ENCODE data around the gene ZNF674.
"Not testable (repeated sequence)": the region's sequence is repeated elsewhere in the genome, so short reads cannot be mapped to it uniquely, and the experiment has no call there.

The ZNF674 gene

GRCh38 chrX:46551494-46552128 is 6.4 kb upstream of the ZNF674 start:
- Histone ChIP-seq H3K4me3 (ENCODE audit: low read depth in 1 of 2, low read length in 1 of 2) (no peak overlapping the region), H3K36me3 (no peaks in the 10 kb centered on the region), H3K4me1 (ENCODE audit: control insufficient read depth in 1 of 2, insufficient read depth in 1 of 2, low read depth in 1 of 2, low read length in 1 of 2) (no peaks in the 10 kb centered on the region), H3K9me3 (no peaks in the 10 kb centered on the region), H3K27me3 (no peaks in the 10 kb centered on the region), H3K27ac (no peak overlapping the region)
- no peak for TF ChIP-seq CTCF (IDR thresholded peaks at IDR 0.05)

DNA sequence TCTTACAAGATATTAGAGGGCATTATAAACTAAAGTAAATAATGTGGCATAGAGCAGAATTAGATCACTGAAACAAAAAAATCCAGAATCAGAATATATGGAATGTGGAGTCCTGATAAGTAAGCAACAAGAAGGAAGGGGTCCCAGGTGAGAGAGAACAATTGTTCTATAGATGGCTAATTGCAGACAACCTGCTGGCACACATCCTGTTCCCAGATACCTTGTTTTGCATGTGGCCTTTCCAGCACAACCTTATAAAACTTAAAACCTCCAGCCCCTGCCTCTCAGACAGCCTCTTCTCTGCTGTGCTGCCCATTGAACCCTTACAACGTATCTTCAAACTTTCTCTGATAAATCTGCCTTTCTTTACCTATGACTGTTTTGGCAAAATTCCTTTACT is 4.7 kb upstream of the ZNF674 start:
- H3K27ac ChIP-seq, result no peak overlapping the region
- no peak for TF ChIP-seq CTCF (IDR thresholded peaks at IDR 0.05)
- H3K36me3 ChIP-seq, result no peaks in the 10 kb centered on the region
- peaks cover 8 to 10% of the 10 kb centered on the region in 2 experiments for H3K4me1 ChIP-seq (ENCODE audit: control insufficient read depth in 1 of 2, insufficient read depth in 1 of 2, low read depth in 1 of 2, low read length in 1 of 2)
- H3K9me3 ChIP-seq, result no peaks in the 10 kb centered on the region
- no peak overlapping the region for H3K4me3 ChIP-seq (ENCODE audit: low read depth in 1 of 2, low read length in 1 of 2)
- no peaks in the 10 kb centered on the region for H3K27me3 ChIP-seq

DNA sequence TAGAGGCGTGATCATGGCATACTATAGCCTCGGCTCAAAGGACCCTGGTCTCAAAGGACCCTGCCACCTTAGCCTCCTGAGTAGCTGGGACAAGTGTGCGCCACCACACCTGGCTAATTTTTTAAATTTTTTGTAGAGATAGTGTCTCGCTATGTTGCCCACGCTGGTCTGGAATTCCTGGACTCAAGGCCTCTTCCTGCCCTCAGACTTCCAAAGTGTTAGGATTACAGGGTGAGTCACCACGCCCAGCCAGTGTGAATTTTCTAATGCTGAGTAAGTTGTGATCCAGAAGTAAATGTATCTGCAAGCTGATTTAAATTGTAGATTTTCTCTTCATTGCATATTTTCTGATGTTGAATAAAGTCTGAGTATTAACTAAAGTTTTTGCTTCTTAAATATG is 2.6 kb upstream of the ZNF674 start:
- H3K36me3 ChIP-seq, result no peaks in the 10 kb centered on the region

GRCh38 chrX:46544527-46544926 is 694 bp downstream of the ZNF674 start:
- Histone ChIP-seq H3K27ac (peak overlapping the region; percentile 87), H3K4me1 (ENCODE audit: control insufficient read depth in 1 of 2, insufficient read depth in 1 of 2, low read depth in 1 of 2, low read length in 1 of 2) (peaks cover 10 to 28% of the 10 kb centered on the region in 2 experiments)

More for the DNA sequence above, 2.6 kb upstream of the ZNF674 start:
- TF ChIP-seq CTCF (IDR thresholded peaks at IDR 0.05), result no peak
- no peaks in the 10 kb centered on the region for H3K9me3 ChIP-seq
- H3K4me3 ChIP-seq (ENCODE audit: low read depth in 1 of 2, low read length in 1 of 2), result no peak overlapping the region
- no peak overlapping the region for H3K27ac ChIP-seq
- H3K27me3 ChIP-seq, result no peaks in the 10 kb centered on the region
- H3K4me1 ChIP-seq (ENCODE audit: control insufficient read depth in 1 of 2, insufficient read depth in 1 of 2, low read depth in 1 of 2, low read length in 1 of 2), result peaks cover 10 to 28% of the 10 kb centered on the region in 2 experiments

GRCh38 chrX:46543441-46543840 is 1.8 kb downstream of the ZNF674 start:
- H3K36me3 ChIP-seq, result peaks cover 7% of the 10 kb centered on the region
- no peaks in the 10 kb centered on the region for H3K9me3 ChIP-seq
- no peak for TF ChIP-seq CTCF (IDR thresholded peaks at IDR 0.05)
- H3K27ac ChIP-seq, result peak overlapping the region; percentile 87
- peaks cover 10 to 28% of the 10 kb centered on the region in 2 experiments for H3K4me1 ChIP-seq (ENCODE audit: control insufficient read depth in 1 of 2, insufficient read depth in 1 of 2, low read depth in 1 of 2, low read length in 1 of 2)
- no peak overlapping the region for H3K4me3 ChIP-seq (ENCODE audit: low read depth in 1 of 2, low read length in 1 of 2)
- no peaks in the 10 kb centered on the region for H3K27me3 ChIP-seq

More at GRCh38 chrX:46544527-46544926, 694 bp downstream of the ZNF674 start:
- peak overlapping the region; percentile 68 to 81 for H3K4me3 ChIP-seq (ENCODE audit: low read depth in 1 of 2, low read length in 1 of 2)
- H3K9me3 ChIP-seq, H3K27me3 ChIP-seq, H3K36me3 ChIP-seq: not testable (repeated sequence)

GRCh38 chrX:46531442-46531841 is 13.8 kb downstream of the ZNF674 start:
- no peak overlapping the region for H3K27ac ChIP-seq
- H3K27me3 ChIP-seq, result no peaks in the 10 kb centered on the region
- no peaks in the 10 kb centered on the region for H3K4me1 ChIP-seq (ENCODE audit: control insufficient read depth in 1 of 2, insufficient read depth in 1 of 2, low read depth in 1 of 2, low read length in 1 of 2)
- no peaks in the 10 kb centered on the region for H3K9me3 ChIP-seq
- H3K36me3 ChIP-seq, result peaks cover 5% of the 10 kb centered on the region
- no peak overlapping the region for H3K4me3 ChIP-seq (ENCODE audit: low read depth in 1 of 2, low read length in 1 of 2)
- no peak for TF ChIP-seq CTCF (IDR thresholded peaks at IDR 0.05)

GRCh38 chrX:46530404-46530908 is 14.8 kb downstream of the ZNF674 start:
- not testable (repeated sequence) for H3K36me3 ChIP-seq; H3K9me3 ChIP-seq; H3K27ac ChIP-seq; H3K4me1 ChIP-seq (ENCODE audit: control insufficient read depth in 1 of 2, insufficient read depth in 1 of 2, low read depth in 1 of 2, low read length in 1 of 2); H3K27me3 ChIP-seq; H3K4me3 ChIP-seq (ENCODE audit: low read depth in 1 of 2, low read length in 1 of 2)

DNA sequence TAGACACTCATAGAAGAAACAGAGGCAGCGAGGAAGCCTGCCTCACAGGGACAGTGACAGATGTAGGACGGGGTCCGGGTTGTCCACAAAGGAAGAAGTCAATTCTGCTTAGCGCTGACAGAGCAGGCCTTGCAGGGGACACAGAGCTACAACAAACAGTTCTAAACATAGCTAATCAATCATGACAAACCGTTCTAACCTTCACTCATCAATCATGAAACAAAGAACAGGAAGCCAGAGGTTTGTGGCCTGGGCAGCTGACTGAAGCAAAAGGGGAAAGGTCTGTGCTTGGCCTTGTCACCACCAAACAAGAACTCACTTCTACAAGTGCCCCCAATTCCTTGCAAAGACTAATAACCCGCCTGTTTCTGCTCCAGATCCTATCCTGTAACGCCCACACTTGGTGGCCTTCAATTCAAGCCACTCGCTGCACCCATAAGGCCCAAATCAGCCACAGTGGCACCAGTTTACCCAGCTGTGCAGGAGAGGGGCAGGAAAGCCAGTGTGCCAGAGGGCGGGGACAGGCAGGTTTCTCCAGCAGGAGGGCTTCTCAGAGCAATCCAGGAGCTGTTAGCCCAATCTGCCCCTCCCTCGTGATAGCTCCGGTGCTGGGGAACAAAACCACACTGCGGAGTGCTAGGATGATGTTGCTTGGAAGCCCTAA is 15.3 kb downstream of the ZNF674 start:
- not testable (repeated sequence) for H3K36me3 ChIP-seq; H3K9me3 ChIP-seq; H3K4me3 ChIP-seq (ENCODE audit: low read depth in 1 of 2, low read length in 1 of 2); H3K27ac ChIP-seq; H3K4me1 ChIP-seq (ENCODE audit: control insufficient read depth in 1 of 2, insufficient read depth in 1 of 2, low read depth in 1 of 2, low read length in 1 of 2); H3K27me3 ChIP-seq

DNA sequence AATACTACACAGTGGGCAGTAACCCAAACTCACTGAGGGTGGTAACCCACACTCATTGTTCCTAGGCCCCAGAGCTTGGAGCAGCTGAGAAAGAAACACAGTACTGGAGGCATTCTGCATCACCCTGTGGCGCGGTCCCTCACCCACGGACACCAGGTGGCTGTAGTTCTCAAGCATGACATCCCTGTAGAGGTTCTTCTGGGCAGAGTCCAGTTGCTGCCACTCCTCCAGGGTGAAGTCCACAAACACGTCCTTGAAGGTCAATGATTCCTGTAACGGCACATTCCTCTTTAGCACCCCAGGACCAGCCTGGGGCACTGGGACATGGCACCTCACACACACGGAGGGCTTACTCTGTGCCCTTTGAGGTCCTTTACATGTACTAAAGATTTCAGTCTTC is 16.6 kb downstream of the ZNF674 start:
- not testable (repeated sequence) for H3K9me3 ChIP-seq; H3K4me3 ChIP-seq (ENCODE audit: low read depth in 1 of 2, low read length in 1 of 2); H3K4me1 ChIP-seq (ENCODE audit: control insufficient read depth in 1 of 2, insufficient read depth in 1 of 2, low read depth in 1 of 2, low read length in 1 of 2); H3K27me3 ChIP-seq; H3K27ac ChIP-seq; H3K36me3 ChIP-seq
